Breast epithelium (tissue), 4 donors: ENCODE results near the gene HEPN1. TPM values are rescaled to one million over a fixed set of nuclear protein-coding genes. Genes with fewer than 3 reads are reported as not detected.

ENCODE experiments used
- DNase-seq, 2 donors: peaks; one replicate each; pipeline ENCODE4 v3.0.0-alpha.2; 2019; ENCODE audit warnings: low spot score in 2 of 2
- H3K27ac ChIP-seq, 2 donors: fragments of 200-600 bp; sonication (generic) in 1 of 2; one replicate each; pipeline ENCODE4 v1.5.1; 2016 to 2019; ENCODE audit warnings: mild to moderate bottlenecking in 1 of 2
- H3K27me3 ChIP-seq, 2 donors: fragments of 200-600 bp; sonication (generic) in 1 of 2; one replicate each; pipeline versions ENCODE4 v1.5.1 to v1.6.0; 2017 to 2019; ENCODE audit warnings: control low read depth in 1 of 2, mild to moderate bottlenecking in 1 of 2
- H3K36me3 ChIP-seq: fragments of 200-600 bp; one replicate; pipeline ENCODE4 v1.5.1; 2019
- H3K4me1 ChIP-seq, 2 donors: fragments of 200-600 bp; sonication (generic); one replicate each; pipeline ENCODE4 v1.5.1; 2016 to 2019; ENCODE audit warnings: control low read depth in 1 of 2
- H3K4me3 ChIP-seq, 3 donors: fragments of 200-600 bp; sonication (generic); 1 replicate in 2 of 3; 2 replicates in 1 of 3; pipeline ENCODE4 v1.5.1; 2016 to 2019; ENCODE audit warnings: mild to moderate bottlenecking in 3 of 3, moderate library complexity in 2 of 3
- H3K9me3 ChIP-seq, 2 donors: fragments of 200-600 bp; sonication (generic) in 1 of 2; one replicate each; pipeline ENCODE4 v1.5.1; 2016 to 2019; ENCODE audit warnings: control low read depth in 1 of 2
- POLR2A ChIP-seq: fragments of 450-650 bp; IDR thresholded peaks from one replicate; pipeline ENCODE4 v1.6.1; 2016; ENCODE audit warnings: antibody characterized with exemption, mild to moderate bottlenecking, moderate library complexity
- POLR2AphosphoS5 ChIP-seq, 3 donors: sonication (generic); formaldehyde crosslinking; IDR thresholded peaks; one replicate each; pipeline ENCODE4 v1.6.1; 2017; ENCODE audit warnings: antibody characterized with exemption in 3 of 3
- intact Hi-C: fragments of 100-400 bp; cut with DNase I; formaldehyde crosslinking; loops from one replicate; pipeline ENCODE4 v1.15.1; 2023; ENCODE audit warnings: low total_unique reads
- total RNA-seq, 3 donors: library from RNA; depleted of rRNA; stranded (reverse); fragments of >200 nt; gene quantifications; one replicate each; pipeline ENCODE4 v1.1.0, GENCODE V29; 2016
- TF ChIP-seq, protein P1 (sequence below), 3 donors: fragments of 450-650 bp; IDR thresholded peaks; one replicate each; pipeline ENCODE4 v1.5.1; 2016 to 2017; ENCODE audit warnings: antibody characterized with exemption in 3 of 3, mild to moderate bottlenecking in 3 of 3, moderate library complexity in 3 of 3

Gene HEPN1
- not detected for total RNA-seq

DNA sequence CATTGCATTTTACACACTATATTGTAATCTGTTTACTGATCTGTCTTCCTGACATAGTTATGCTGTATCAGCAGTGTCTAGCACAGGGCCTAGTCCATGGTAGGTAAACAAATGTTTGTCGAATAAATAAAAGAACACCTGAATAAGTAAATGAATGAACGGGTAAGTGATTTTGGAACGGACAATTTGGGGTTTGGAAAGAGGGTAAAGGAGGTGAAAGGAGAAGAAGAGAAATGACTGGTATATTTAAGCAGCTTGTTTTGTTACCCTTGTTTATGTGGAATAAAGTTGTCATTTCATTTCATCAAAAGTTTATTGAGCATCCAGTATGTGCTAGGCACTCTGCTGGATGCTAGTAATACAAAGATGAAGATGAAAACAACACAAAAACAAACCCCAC is at the start of gene HEPN1:
TSS of gene HEPN1 (plus strand) at position 301 of the 400 bp plus-strand sequence.
- no peak for DNase-seq
- H3K36me3 ChIP-seq = no peaks in the 10 kb centered on the region
- H3K4me3 ChIP-seq = no peak within 1 kb of the TSS
- TF ChIP-seq POLR2A = no peak
- H3K27me3 ChIP-seq = no peaks in the 10 kb centered on the region
- H3K27ac ChIP-seq = no peak within 1 kb of the TSS
- no peaks in the 10 kb centered on the region for H3K4me1 ChIP-seq
- intact Hi-C loops = no loop called here
- no peaks in the 10 kb centered on the region for H3K9me3 ChIP-seq

DNA sequence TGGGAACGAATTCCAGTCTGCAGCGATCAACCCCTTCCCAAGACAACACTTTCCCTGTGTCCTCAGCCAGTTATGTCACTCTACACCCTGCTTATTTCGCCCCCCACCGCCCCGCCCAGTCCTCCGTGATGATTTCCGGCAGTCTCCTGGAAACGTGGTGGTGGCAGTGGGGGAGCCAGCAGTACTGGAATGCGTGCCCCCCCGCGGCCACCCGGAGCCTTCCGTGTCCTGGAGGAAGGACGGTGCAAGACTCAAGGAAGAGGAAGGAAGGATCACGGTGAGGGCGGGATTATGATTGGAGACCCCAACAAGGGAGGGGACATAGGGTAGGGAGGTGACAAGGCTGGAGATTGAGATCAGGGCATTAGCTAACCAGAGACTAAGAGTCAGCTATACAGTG is 49.7 kb upstream of the HEPN1 start:
- H3K9me3 ChIP-seq = no peaks in the 10 kb centered on the region
- no peak overlapping the region for H3K27ac ChIP-seq
- TF ChIP-seq, protein P1, sequence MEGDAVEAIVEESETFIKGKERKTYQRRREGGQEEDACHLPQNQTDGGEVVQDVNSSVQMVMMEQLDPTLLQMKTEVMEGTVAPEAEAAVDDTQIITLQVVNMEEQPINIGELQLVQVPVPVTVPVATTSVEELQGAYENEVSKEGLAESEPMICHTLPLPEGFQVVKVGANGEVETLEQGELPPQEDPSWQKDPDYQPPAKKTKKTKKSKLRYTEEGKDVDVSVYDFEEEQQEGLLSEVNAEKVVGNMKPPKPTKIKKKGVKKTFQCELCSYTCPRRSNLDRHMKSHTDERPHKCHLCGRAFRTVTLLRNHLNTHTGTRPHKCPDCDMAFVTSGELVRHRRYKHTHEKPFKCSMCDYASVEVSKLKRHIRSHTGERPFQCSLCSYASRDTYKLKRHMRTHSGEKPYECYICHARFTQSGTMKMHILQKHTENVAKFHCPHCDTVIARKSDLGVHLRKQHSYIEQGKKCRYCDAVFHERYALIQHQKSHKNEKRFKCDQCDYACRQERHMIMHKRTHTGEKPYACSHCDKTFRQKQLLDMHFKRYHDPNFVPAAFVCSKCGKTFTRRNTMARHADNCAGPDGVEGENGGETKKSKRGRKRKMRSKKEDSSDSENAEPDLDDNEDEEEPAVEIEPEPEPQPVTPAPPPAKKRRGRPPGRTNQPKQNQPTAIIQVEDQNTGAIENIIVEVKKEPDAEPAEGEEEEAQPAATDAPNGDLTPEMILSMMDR (IDR thresholded peaks at IDR 0.05) = no peak
- TF ChIP-seq POLR2AphosphoS5 (IDR thresholded peaks at IDR 0.05) (no peak), POLR2A (no peak)
- H3K27me3 ChIP-seq = peaks cover 19 to 88% of the 10 kb centered on the region in 2 donors
- no peaks in the 10 kb centered on the region for H3K36me3 ChIP-seq
- peaks cover 12 to 13% of the 10 kb centered on the region in 2 donors for H3K4me1 ChIP-seq
- peak overlapping the region in 1 of 3 donors; percentile 51 for H3K4me3 ChIP-seq
- intact Hi-C loops = loop anchor here (5.0 kb wide), 1 partner anchor 998 kb away; no protein-coding TSS in a partner anchor
- DNase-seq = no peak

DNA sequence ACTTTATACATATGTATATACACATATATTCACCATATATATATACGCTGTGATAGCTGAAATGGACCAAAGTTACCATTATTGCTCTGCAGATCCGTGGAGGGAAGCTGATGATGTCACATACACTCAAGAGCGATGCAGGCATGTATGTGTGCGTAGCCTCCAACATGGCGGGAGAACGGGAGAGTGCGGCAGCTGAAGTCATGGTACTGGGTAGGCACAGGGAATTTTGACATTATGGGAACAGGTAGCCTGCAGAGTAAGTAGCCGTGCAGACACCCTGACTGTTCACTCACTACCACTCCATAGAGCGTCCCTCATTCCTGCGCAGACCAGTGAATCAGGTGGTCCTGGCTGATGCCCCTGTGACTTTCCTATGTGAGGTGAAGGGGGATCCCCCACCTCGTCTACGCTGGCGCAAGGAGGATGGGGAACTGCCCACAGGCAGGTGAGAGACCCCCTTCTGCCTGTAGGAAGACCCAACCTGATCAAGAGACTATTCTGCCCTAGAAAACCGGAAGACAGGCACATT is 49.1 kb upstream of the HEPN1 start:
- peaks cover 11 to 12% of the 10 kb centered on the region in 2 donors for H3K4me1 ChIP-seq
- intact Hi-C loops = loop anchor here (5.0 kb wide), 1 partner anchor 997 kb away; no protein-coding TSS in a partner anchor
- no peak overlapping the region for H3K4me3 ChIP-seq
- no peaks in the 10 kb centered on the region for H3K36me3 ChIP-seq
- H3K27me3 ChIP-seq = peaks cover 19 to 82% of the 10 kb centered on the region in 2 donors
- TF ChIP-seq POLR2A (no peak), POLR2AphosphoS5 (IDR thresholded peaks at IDR 0.05) (no peak)
- TF ChIP-seq, protein P1 (IDR thresholded peaks at IDR 0.05) = no peak
- no peak overlapping the region for H3K27ac ChIP-seq
- no peaks in the 10 kb centered on the region for H3K9me3 ChIP-seq
- DNase-seq = no peak

DNA sequence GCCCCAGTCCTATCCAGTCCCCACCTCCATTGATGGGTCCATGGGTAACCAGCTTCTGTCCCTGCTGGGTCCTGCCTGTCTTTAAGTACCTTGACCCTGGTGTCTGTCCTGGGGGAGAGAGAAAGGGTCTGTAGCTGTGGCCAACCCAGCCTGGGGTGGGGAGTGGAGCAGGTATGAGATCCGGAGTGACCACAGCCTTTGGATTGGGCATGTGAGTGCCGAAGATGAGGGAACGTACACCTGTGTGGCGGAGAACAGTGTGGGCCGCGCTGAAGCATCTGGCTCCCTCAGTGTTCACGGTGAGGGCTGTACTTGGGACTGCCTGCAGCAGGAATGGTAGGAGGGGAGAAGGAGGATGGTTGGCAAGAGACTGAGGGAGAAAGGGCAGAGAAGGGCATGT is 48.6 kb upstream of the HEPN1 start:
- TF ChIP-seq POLR2A (no peak), POLR2AphosphoS5 (IDR thresholded peaks at IDR 0.05) (no peak)
- TF ChIP-seq, protein P1 (IDR thresholded peaks at IDR 0.05) = no peak
- Histone ChIP-seq H3K27ac (no peak overlapping the region), H3K27me3 (peaks cover 17 to 77% of the 10 kb centered on the region in 2 donors), H3K4me3 (no peak overlapping the region), H3K36me3 (no peaks in the 10 kb centered on the region), H3K4me1 (peaks cover 6 to 10% of the 10 kb centered on the region in 2 donors), H3K9me3 (no peaks in the 10 kb centered on the region)
- no peak for DNase-seq
- intact Hi-C loops = no loop called here

DNA sequence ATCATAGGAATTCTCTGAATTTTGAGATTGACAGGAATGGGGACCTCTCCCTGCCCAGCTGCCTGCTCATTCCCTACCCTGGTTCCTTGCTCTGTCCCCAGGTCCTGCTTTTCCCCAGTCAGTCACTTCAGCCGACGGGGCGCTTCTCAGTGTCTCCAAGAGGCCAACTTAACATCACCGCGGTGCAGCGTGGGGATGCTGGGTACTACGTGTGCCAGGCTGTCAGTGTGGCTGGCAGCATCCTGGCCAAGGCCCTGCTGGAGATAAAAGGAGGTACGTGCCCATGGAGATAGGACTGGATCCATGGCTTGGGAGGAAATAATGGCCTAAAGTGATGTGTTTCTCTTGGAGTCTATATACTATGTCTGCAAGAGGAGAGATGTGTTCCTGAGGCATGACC is 46.8 kb upstream of the HEPN1 start:
- no peaks in the 10 kb centered on the region for H3K36me3 ChIP-seq
- no peak overlapping the region for H3K27ac ChIP-seq
- TF ChIP-seq POLR2AphosphoS5 (IDR thresholded peaks at IDR 0.05) (no peak), POLR2A (no peak)
- TF ChIP-seq, protein P1 (IDR thresholded peaks at IDR 0.05) = no peak
- H3K4me1 ChIP-seq = no peaks in the 10 kb centered on the region
- H3K27me3 ChIP-seq = peaks cover 9 to 58% of the 10 kb centered on the region in 2 donors
- no peak for DNase-seq
- intact Hi-C loops = no loop called here
- H3K4me3 ChIP-seq = no peak overlapping the region
- no peaks in the 10 kb centered on the region for H3K9me3 ChIP-seq
